OCI-M1 (cell line): Measurements from ENCODE around the gene FGF7.

Experiments used
- DNase-seq: peaks from one replicate; lab custom pipeline; 2025; lab: John Stamatoyannopoulos, UW

FGF7 gene

GRCh38 chr15:49423021-49423420 lies at the start of gene FGF7:
Gene FGF7, plus strand, starts transcription at chr15:49423242. Its CDS starts 1,056 bp downstream, at chr15:49424298.
- no peak for DNase-seq

GRCh38 chr15:49379996-49380395 lies 43.0 kb upstream of the FGF7 start:
- peak; percentile 19 for DNase-seq

- no peak for DNase-seq
Observed at GRCh38 chr15:49380912-49381311, 42.1 kb upstream of the FGF7 start.

GRCh38 chr15:49382394-49382793 lies 40.6 kb upstream of the FGF7 start:
- DNase-seq, result no peak

GRCh38 chr15:49383266-49383665 lies 39.8 kb upstream of the FGF7 start:
- DNase-seq, result no peak

GRCh38 chr15:49387471-49387870 lies 35.6 kb upstream of the FGF7 start:
- peak; percentile 87 for DNase-seq

- peak; percentile 82 for DNase-seq
Observed at GRCh38 chr15:49402515-49403296, 20.3 kb upstream of the FGF7 start.

GRCh38 chr15:49406352-49407118 lies 16.5 kb upstream of the FGF7 start:
- DNase-seq, result no peak

GRCh38 chr15:49410641-49411040 lies 12.4 kb upstream of the FGF7 start:
- DNase-seq, result no peak

GRCh38 chr15:49412797-49413196 lies 10.2 kb upstream of the FGF7 start:
- no peak for DNase-seq

- no peak for DNase-seq
Observed at GRCh38 chr15:49415149-49415548, 7.9 kb upstream of the FGF7 start.

- peak; percentile 8 for DNase-seq
Observed at GRCh38 chr15:49415638-49416037, 7.4 kb upstream of the FGF7 start.

- no peak for DNase-seq
Observed at GRCh38 chr15:49418811-49419210, 4.2 kb upstream of the FGF7 start.

- peak; percentile 69 for DNase-seq
Observed at GRCh38 chr15:49421991-49422390, 1.1 kb upstream of the FGF7 start.

- DNase-seq, result no peak
Observed at GRCh38 chr15:49423901-49424550, 984 bp downstream of the FGF7 start.

- DNase-seq, result no peak
Observed at GRCh38 chr15:49424954-49425353, 1.9 kb downstream of the FGF7 start.

GRCh38 chr15:49427372-49427771 lies 4.3 kb downstream of the FGF7 start:
- DNase-seq, result no peak

- no peak for DNase-seq
Observed at GRCh38 chr15:49428409-49429095, 5.5 kb downstream of the FGF7 start.

- DNase-seq, result no peak
Observed at GRCh38 chr15:49430046-49430445, 7.0 kb downstream of the FGF7 start.

- DNase-seq, result no peak
Observed at GRCh38 chr15:49435174-49435573, 12.1 kb downstream of the FGF7 start.

GRCh38 chr15:49436751-49437150 lies 13.7 kb downstream of the FGF7 start:
- no peak for DNase-seq

GRCh38 chr15:49438962-49439631 lies 16.1 kb downstream of the FGF7 start:
- peak; percentile 94 for DNase-seq
